Fibroblast of skin of scalp (primary cell): ENCODE data around the gene ADGRG6.
A peak's percentile ranks its signal among the peaks of the same experiment; 100 is the strongest.

Experiments used
- DNase-seq: peaks from one replicate; pipeline ENCODE4 v3.0.0-alpha.2; 2013

ADGRG6 gene

GRCh38 chr6:142376800-142377496, 75.1 kb downstream of the ADGRG6 start:
- no peak for DNase-seq

- no peak for DNase-seq
These were observed 75.7 kb downstream of the ADGRG6 start for GRCh38 chr6:142377497-142377848.

- DNase-seq = peak; percentile 87
These were observed 76.5 kb downstream of the ADGRG6 start for GRCh38 chr6:142378138-142378875.

- no peak for DNase-seq
These were observed 78.8 kb downstream of the ADGRG6 start for GRCh38 chr6:142380626-142381025.

- no peak for DNase-seq
These were observed 79.4 kb downstream of the ADGRG6 start for GRCh38 chr6:142381181-142381580.

GRCh38 chr6:142381845-142382378, 80.1 kb downstream of the ADGRG6 start:
- DNase-seq = peak; percentile 73

GRCh38 chr6:142384519-142385254, 82.9 kb downstream of the ADGRG6 start:
- DNase-seq = peak; percentile 88

GRCh38 chr6:142385352-142385751, 83.5 kb downstream of the ADGRG6 start:
- DNase-seq = no peak

GRCh38 chr6:142386657-142387056, 84.8 kb downstream of the ADGRG6 start:
- DNase-seq = no peak

GRCh38 chr6:142387997-142388815, 86.4 kb downstream of the ADGRG6 start:
- DNase-seq = peak; percentile 68

- no peak for DNase-seq
These were observed 93.5 kb downstream of the ADGRG6 start for GRCh38 chr6:142395266-142395665.

GRCh38 chr6:142395768-142396231, 94.0 kb downstream of the ADGRG6 start:
- peak; percentile 35 for DNase-seq

GRCh38 chr6:142398353-142398752, 96.5 kb downstream of the ADGRG6 start:
- DNase-seq = no peak

- DNase-seq = no peak
These were observed 97.9 kb downstream of the ADGRG6 start for GRCh38 chr6:142399739-142400138.

GRCh38 chr6:142400495-142400894, 98.7 kb downstream of the ADGRG6 start:
- peak; percentile 24 for DNase-seq

GRCh38 chr6:142401838-142402237, 100.0 kb downstream of the ADGRG6 start:
- DNase-seq = no peak

GRCh38 chr6:142404751-142405150, 102.9 kb downstream of the ADGRG6 start:
- DNase-seq = no peak

- no peak for DNase-seq
These were observed 104.3 kb downstream of the ADGRG6 start for GRCh38 chr6:142406131-142406530.

GRCh38 chr6:142407685-142408273, 106.0 kb downstream of the ADGRG6 start:
- no peak for DNase-seq

- DNase-seq = no peak
These were observed 106.6 kb downstream of the ADGRG6 start for GRCh38 chr6:142408409-142408808.

GRCh38 chr6:142409794-142410193, 108.0 kb downstream of the ADGRG6 start:
- no peak for DNase-seq

GRCh38 chr6:142411145-142411544, 109.3 kb downstream of the ADGRG6 start:
- no peak for DNase-seq
